Measurements from ENCODE around the gene LRRC3C. TPM values are rescaled to one million over a fixed set of nuclear protein-coding genes. Genes with fewer than 3 reads are reported as not detected.

LRRC3C gene
- total and polyA plus RNA-seq, 10 donors, result 0.08 TPM; not detected in 9

- H3K36me3 ChIP-seq, result no peaks in the 10 kb centered on the region
- TF ChIP-seq POLR2A (IDR thresholded peaks at IDR 0.05) (no peak), POLR2AphosphoS5 (IDR thresholded peaks at IDR 0.05) (no peak)
- TF ChIP-seq, protein P1, sequence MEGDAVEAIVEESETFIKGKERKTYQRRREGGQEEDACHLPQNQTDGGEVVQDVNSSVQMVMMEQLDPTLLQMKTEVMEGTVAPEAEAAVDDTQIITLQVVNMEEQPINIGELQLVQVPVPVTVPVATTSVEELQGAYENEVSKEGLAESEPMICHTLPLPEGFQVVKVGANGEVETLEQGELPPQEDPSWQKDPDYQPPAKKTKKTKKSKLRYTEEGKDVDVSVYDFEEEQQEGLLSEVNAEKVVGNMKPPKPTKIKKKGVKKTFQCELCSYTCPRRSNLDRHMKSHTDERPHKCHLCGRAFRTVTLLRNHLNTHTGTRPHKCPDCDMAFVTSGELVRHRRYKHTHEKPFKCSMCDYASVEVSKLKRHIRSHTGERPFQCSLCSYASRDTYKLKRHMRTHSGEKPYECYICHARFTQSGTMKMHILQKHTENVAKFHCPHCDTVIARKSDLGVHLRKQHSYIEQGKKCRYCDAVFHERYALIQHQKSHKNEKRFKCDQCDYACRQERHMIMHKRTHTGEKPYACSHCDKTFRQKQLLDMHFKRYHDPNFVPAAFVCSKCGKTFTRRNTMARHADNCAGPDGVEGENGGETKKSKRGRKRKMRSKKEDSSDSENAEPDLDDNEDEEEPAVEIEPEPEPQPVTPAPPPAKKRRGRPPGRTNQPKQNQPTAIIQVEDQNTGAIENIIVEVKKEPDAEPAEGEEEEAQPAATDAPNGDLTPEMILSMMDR (IDR thresholded peaks at IDR 0.05 in 8 of 11, conservative IDR thresholded peaks at IDR 0.05 in 3 of 11), result no peak
- peaks cover 2 to 19% (median 10%) of the 10 kb centered on the region in 6 donors for H3K4me1 ChIP-seq
- no peak for DNase-seq
- intact Hi-C loops (cut with DNase I; ENCODE audit: low total_unique reads), result no loop called here
- H3K9me3 ChIP-seq, result no peaks in the 10 kb centered on the region
- no peaks in the 10 kb centered on the region for H3K27me3 ChIP-seq (replicated peaks in 1 of 7)
- H3K4me3 ChIP-seq, result no peak overlapping the region
- no peak overlapping the region for H3K27ac ChIP-seq
- 78 to 89% (median 83%) methylated on average over 5 of the region's 5 CpGs for WGBS, 5 donors
Measured at GRCh38 chr17:39933912-39934311, 6.4 kb downstream of the LRRC3C start.

DNA sequence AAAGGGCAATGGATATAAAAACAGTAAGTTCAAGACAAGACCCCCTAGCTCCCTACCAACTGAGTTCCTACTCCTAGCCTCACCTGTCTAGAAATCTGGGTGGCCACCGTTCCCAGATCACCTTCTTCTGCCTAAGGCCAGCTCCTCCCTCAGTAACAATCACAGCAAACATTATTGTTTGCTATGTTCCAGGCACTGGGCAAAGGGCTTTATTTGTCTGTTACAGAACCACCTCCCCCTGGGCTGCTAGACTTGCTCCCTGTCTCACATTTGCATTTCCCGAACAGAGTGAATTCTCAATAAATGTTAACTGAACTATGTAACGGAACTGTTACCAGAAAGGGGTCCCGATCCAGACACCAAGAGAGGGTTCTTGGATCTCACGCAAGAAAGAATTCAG is 6.8 kb downstream of the LRRC3C start:
- H3K27me3 ChIP-seq (replicated peaks in 1 of 7), result no peaks in the 10 kb centered on the region
- no peaks in the 10 kb centered on the region for H3K9me3 ChIP-seq
- WGBS, 5 donors, result 87 to 94% (median 92%) methylated on average over 5 of the region's 5 CpGs
- no peak for DNase-seq
- intact Hi-C loops (cut with DNase I; ENCODE audit: low total_unique reads), result no loop called here
- H3K4me3 ChIP-seq, result no peak overlapping the region
- TF ChIP-seq POLR2AphosphoS5 (IDR thresholded peaks at IDR 0.05), result no peak
- TF ChIP-seq, protein P1 (IDR thresholded peaks at IDR 0.05 in 8 of 11, conservative IDR thresholded peaks at IDR 0.05 in 3 of 11), result no peak
- no peak for TF ChIP-seq POLR2A (IDR thresholded peaks at IDR 0.05)
- peaks cover 0 to 17% (median 9%) of the 10 kb centered on the region in 6 donors for H3K4me1 ChIP-seq
- H3K36me3 ChIP-seq, result no peaks in the 10 kb centered on the region
- no peak overlapping the region for H3K27ac ChIP-seq

DNA sequence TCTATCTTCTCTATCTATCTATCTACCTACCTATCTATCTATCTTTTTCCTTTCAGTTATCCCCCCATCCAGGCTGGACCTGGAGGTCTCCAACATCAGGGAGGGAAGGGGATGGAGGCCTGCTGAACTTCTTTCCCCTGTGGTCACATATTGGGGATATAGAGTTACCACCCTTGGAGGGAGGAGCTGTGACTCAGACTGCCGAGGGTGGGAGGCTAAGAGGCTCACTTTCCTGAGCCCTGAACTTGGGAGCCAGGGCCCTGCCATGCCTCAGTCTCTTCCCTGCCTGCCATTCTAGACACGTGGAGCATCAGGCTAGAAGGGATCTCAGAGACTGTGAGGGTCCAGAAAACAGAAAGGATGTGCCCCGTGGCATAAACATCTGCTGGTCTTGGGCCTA is 8.4 kb downstream of the LRRC3C start:
- Histone ChIP-seq H3K4me3 (no peak overlapping the region), H3K4me1 (peaks cover 4 to 15% (median 9%) of the 10 kb centered on the region in 6 donors), H3K36me3 (no peaks in the 10 kb centered on the region), H3K9me3 (no peaks in the 10 kb centered on the region), H3K27me3 (replicated peaks in 1 of 7) (no peaks in the 10 kb centered on the region), H3K27ac (no peak overlapping the region)
- intact Hi-C loops (cut with DNase I; ENCODE audit: low total_unique reads), result no loop called here
- no peak for DNase-seq
- 62 to 85% (median 68%) methylated on average over 3 of the region's 3 CpGs for WGBS, 5 donors
- TF ChIP-seq, protein P1 (IDR thresholded peaks at IDR 0.05 in 8 of 11, conservative IDR thresholded peaks at IDR 0.05 in 3 of 11), result no peak
- no peak for TF ChIP-seq POLR2A (IDR thresholded peaks at IDR 0.05)
- TF ChIP-seq POLR2AphosphoS5 (IDR thresholded peaks at IDR 0.05), result no peak

GRCh38 chr17:39937447-39937846 is 9.9 kb downstream of the LRRC3C start:
- TF ChIP-seq, protein P1 (IDR thresholded peaks at IDR 0.05 in 8 of 11, conservative IDR thresholded peaks at IDR 0.05 in 3 of 11), result no peak
- TF ChIP-seq POLR2A (IDR thresholded peaks at IDR 0.05) (no peak), POLR2AphosphoS5 (IDR thresholded peaks at IDR 0.05) (no peak)
- intact Hi-C loops (cut with DNase I; ENCODE audit: low total_unique reads), result no loop called here

More at GRCh38 chr17:39937447-39937846, 9.9 kb downstream of the LRRC3C start:
- Histone ChIP-seq H3K27ac (no peak overlapping the region), H3K27me3 (replicated peaks in 1 of 7) (no peaks in the 10 kb centered on the region), H3K4me1 (peaks cover 4 to 15% (median 9%) of the 10 kb centered on the region in 6 donors), H3K36me3 (no peaks in the 10 kb centered on the region), H3K9me3 (no peaks in the 10 kb centered on the region), H3K4me3 (no peak overlapping the region)
- 89 to 94% (median 94%) methylated on average over 3 of the region's 3 CpGs for WGBS, 5 donors
- no peak for DNase-seq
